ENCODE results near the gene STAG2.

GRCh38 chrX:123962006-123962467 is 531 bp downstream of the STAG2 start:
- no peak for TF ChIP-seq POLR2AphosphoS5 (IDR thresholded peaks at IDR 0.05; ENCODE audit: low read depth, low read length)
- TF ChIP-seq POLR2A (IDR thresholded peaks at IDR 0.05; ENCODE audit: insufficient read depth in 1 of 2, low read depth in 2 of 2, low read length in 2 of 2) = peak in 1 of 2 experiments; percentile 5; a peak in 1 of 4 replicates
- TF ChIP-seq, protein P1, sequence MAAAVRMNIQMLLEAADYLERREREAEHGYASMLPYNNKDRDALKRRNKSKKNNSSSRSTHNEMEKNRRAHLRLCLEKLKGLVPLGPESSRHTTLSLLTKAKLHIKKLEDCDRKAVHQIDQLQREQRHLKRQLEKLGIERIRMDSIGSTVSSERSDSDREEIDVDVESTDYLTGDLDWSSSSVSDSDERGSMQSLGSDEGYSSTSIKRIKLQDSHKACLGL (CRISPR knock-in tag; IDR thresholded peaks at IDR 0.05) = no peak
- no peak for TF ChIP-seq RFX5 (IDR thresholded peaks at IDR 0.05; ENCODE audit: low read depth, low read length)
- peak; percentile 28; the same call in 1 of the 2 replicates for TF ChIP-seq RBFOX2 (IDR thresholded peaks at IDR 0.05; ENCODE audit: low read depth, low read length)
- TF ChIP-seq POLR2G (IDR thresholded peaks at IDR 0.05; ENCODE audit: low read depth, low read length) = no peak; the same call in 1 of the 2 replicates
- TF ChIP-seq ZBTB7A (CRISPR knock-in tag; IDR thresholded peaks at IDR 0.05) = no peak
- TF ChIP-seq ZNF275 (CRISPR knock-in tag; IDR thresholded peaks at IDR 0.05; ENCODE audit: borderline replicate concordance) = no peak
- TF ChIP-seq, protein P2, sequence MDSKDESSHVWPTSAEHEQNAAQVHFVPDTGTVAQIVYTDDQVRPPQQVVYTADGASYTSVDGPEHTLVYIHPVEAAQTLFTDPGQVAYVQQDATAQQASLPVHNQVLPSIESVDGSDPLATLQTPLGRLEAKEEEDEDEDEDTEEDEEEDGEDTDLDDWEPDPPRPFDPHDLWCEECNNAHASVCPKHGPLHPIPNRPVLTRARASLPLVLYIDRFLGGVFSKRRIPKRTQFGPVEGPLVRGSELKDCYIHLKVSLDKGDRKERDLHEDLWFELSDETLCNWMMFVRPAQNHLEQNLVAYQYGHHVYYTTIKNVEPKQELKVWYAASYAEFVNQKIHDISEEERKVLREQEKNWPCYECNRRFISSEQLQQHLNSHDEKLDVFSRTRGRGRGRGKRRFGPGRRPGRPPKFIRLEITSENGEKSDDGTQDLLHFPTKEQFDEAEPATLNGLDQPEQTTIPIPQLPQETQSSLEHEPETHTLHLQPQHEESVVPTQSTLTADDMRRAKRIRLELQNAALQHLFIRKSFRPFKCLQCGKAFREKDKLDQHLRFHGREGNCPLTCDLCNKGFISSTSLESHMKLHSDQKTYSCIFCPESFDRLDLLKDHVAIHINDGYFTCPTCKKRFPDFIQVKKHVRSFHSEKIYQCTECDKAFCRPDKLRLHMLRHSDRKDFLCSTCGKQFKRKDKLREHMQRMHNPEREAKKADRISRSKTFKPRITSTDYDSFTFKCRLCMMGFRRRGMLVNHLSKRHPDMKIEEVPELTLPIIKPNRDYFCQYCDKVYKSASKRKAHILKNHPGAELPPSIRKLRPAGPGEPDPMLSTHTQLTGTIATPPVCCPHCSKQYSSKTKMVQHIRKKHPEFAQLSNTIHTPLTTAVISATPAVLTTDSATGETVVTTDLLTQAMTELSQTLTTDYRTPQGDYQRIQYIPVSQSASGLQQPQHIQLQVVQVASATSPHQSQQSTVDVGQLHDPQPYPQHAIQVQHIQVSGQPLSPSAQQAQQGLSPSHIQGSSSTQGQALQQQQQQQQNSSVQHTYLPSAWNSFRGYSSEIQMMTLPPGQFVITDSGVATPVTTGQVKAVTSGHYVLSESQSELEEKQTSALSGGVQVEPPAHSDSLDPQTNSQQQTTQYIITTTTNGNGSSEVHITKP (CRISPR knock-in tag; IDR thresholded peaks at IDR 0.05; ENCODE audit: low read depth) = no peak
- TF ChIP-seq ERF (CRISPR knock-in tag; IDR thresholded peaks at IDR 0.05) = no peak
- no peak for TF ChIP-seq GABPA (IDR thresholded peaks at IDR 0.05; ENCODE audit: low read depth, low read length)
- TF ChIP-seq GABPA (CRISPR knock-in tag; IDR thresholded peaks at IDR 0.05; ENCODE audit: low read depth) = no peak; the same call in 1 of the 2 replicates
- TF ChIP-seq PPARG (CRISPR knock-in tag; conservative IDR thresholded peaks at IDR 0.05) = no peak
- TF ChIP-seq SAP130 (CRISPR knock-in tag; IDR thresholded peaks at IDR 0.05; ENCODE audit: low read depth) = no peak; the same call in 1 of the 2 replicates

All from HepG2 (cell line).